Retinal pigment epithelial cell (primary cell): ENCODE data around the gene GARNL3.

Experiments used
- DNase-seq: peaks from one replicate; pipeline ENCODE4 v3.0.0-alpha.2; 2010; ENCODE audit warnings: low read depth
- H3K4me3 ChIP-seq: 2 replicates; pipeline ENCODE4 v1.5.1; 2011; ENCODE audit warnings: mild to moderate bottlenecking, low read length, control low read depth, moderate library complexity
- CTCF ChIP-seq: conservative IDR thresholded peaks from 2 replicates; pipeline ENCODE4 v1.5.1; 2011; ENCODE audit warnings: low read depth, low read length, control low read depth, inconsistent platforms

GARNL3 gene

GRCh38 chr9:127233989-127234388 lies 30.6 kb upstream of the GARNL3 start:
- no peak for DNase-seq
- TF ChIP-seq CTCF = no peak
- no peak overlapping the region for H3K4me3 ChIP-seq

- no peak for DNase-seq
- H3K4me3 ChIP-seq = no peak overlapping the region
- no peak for TF ChIP-seq CTCF
These were observed 26.8 kb upstream of the GARNL3 start for GRCh38 chr9:127237801-127238200.

DNA sequence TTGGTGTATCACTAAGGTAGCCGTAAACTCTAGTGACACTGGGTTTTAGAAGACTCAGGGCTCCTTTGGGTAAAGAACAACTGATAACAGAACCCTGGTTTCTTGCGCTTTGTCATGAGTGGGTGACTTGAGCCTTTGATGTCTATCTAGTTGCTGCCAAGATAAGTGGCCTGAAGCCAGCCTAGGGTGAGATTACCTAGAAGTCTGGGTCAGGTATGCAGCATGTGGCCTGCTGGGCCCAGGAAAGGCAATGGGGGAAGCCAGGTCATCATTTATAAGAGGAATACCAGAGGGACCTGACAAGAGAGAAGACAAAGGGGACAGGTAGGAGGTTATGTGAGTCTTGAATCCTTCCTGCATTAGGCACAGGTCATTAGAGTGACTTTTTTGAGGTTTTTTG lies 23.2 kb upstream of the GARNL3 start:
- TF ChIP-seq CTCF = no peak
- H3K4me3 ChIP-seq = no peak overlapping the region
- DNase-seq = no peak

DNA sequence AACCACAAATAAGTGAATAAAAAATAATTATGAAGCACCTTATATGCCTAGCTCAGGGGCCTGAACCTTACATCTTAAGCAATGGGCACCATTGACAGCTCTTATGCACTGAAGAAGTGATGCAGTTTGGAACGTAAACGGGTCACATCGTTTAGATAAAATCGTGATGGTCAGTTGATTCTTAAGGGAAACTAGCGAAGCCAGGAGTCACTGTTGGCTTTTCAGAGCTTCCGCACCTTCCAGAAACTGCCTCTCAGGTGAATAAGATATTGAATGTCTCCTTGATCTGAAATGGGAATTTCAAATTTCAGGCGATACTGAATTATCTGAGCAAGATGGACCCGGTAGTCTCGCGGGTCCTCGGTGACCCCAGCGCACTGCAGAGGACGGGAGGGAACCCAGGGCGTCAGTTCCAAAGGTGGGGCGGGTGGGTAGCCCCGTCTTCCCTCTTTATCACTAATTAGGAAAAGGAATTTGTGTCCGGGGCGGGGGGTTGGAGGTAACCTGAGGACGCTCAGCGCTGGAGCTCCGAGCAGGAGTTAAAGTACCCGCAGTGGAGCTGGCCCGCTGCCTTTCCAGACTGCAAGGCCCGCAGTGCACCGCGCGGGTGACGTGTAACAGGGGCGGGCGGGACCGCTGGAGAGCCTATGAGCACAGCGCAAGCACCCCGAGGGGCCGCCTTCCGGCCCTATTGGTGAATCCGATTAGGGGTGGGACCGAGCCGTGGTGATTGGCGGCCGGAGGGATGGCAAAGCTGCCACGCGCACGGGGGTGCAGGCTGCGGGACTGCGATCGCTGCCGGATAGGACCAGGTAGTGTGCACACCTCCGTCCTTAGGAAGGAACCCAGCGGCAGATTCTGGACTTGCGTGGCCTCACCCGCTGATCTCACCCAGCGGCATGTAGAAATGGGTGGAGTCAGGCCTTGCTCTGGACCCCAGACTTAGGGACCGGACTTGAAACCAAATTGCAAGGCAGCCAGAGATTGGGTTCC lies 19.7 kb upstream of the GARNL3 start:
- peak overlapping the region; percentile 82 for H3K4me3 ChIP-seq
- DNase-seq = peak; percentile 75
- no peak for TF ChIP-seq CTCF

- no peak for DNase-seq
- H3K4me3 ChIP-seq = peak overlapping the region; percentile 82
- TF ChIP-seq CTCF = no peak
These were observed 18.9 kb upstream of the GARNL3 start for GRCh38 chr9:127245637-127246164.

- TF ChIP-seq CTCF = no peak
- no peak overlapping the region for H3K4me3 ChIP-seq
- DNase-seq = no peak
These were observed 16.3 kb upstream of the GARNL3 start for GRCh38 chr9:127248241-127248640.

DNA sequence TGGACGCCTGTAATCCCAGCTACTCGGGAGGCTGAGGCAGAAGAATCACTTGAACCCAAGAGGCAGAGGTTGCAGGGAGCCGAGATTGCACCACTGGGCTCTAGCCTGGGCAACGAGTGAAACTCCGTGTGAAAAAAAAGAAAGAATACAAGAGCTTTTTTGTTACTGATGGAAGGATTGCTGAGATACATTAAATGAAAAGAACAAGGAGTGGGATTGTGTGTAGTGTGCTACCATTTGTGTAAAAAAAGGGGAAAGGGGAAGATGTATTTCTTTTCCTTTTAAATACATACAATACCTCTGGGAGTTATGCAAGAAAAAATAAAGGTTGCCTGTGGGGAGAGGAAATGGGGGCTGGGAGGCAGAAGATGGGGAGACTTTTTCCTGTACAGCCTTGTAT lies 14.7 kb upstream of the GARNL3 start:
- DNase-seq = no peak
- no peak for TF ChIP-seq CTCF
- H3K4me3 ChIP-seq = no peak overlapping the region
